ENCODE results near the gene ROBO1. TPM values are rescaled to one million over a fixed set of nuclear protein-coding genes. Genes with fewer than 3 reads are reported as not detected.

Gene ROBO1
- polyA plus RNA-seq, 1 donor: 33.9 TPM

DNA sequence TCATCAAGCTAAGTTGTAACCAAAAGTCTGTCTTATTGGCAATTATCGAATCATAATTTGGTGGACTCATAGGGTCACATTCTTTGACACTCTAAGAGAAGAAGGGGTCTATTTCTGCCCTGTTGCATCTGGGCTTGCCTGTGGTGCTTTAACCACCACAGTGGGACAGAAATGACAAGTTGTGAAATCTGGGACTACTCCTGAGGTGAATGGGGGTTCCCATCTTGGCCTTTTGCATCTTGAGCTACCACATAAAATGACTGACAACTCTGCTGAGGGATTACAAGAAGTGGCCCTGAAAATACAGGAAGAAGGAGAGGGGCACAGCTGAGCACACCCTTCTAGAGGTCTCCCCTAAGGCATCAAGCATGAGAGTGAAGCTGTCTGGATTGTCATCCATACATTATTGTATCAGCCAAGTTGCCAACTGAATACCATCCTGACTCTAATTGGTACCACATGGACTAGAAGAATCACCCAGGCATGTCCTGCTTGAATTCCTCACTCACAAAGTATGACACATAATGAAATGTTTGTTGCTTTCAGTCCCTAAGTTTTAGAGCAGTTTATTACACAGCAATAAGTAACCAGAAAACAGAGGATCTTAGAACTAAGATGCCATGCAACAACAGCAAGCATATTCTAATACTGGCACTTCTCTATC lies 306.5 kb downstream of the ROBO1 start:
- no peak for DNase-seq

GRCh38 chr3:79453600-79453999 lies 314.2 kb downstream of the ROBO1 start:
- DNase-seq: no peak

DNA sequence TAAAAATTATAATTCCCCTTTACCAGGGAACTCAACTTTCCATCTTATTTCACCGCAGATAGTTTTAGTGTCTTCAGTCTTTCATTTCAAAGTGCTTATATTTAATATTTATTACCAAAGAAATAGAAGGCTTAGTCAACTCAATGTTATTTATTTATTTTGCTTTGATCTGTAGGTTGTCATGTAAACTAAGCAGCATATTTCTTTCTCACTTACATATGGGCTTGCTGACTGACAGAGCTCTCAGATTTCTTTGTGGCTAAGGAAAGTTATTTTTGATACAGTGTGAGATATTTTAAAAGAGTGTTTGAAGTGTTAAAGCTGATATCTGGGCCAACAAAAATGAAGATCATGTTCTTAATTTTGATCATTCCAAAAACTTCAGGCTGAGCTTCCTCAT lies 331.4 kb downstream of the ROBO1 start:
- no peak for DNase-seq

GRCh38 chr3:79427081-79427480 lies 340.7 kb downstream of the ROBO1 start:
- DNase-seq: no peak

GRCh38 chr3:79424811-79425210 lies 343.0 kb downstream of the ROBO1 start:
- no peak for DNase-seq

GRCh38 chr3:79423417-79423816 lies 344.4 kb downstream of the ROBO1 start:
- DNase-seq: no peak

DNA sequence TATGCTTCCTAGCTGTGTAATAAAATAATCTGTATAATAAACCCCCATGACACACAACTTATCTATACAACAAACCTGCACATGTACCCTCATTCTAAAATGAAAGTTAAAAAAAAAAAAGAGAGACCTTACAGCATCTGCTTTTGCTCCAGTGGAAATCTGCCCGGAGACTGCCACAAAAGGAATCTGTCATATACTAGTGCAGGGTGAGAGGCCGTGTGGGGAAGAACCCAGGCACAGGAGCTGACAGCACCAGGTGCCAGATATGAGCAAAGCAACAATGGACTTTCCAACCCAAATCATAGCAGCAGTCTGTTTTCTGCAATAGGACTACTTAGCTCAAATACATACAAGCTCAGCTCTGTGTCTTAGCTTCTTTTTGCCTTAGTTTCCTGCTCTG lies 346.5 kb downstream of the ROBO1 start:
- no peak for DNase-seq

DNA sequence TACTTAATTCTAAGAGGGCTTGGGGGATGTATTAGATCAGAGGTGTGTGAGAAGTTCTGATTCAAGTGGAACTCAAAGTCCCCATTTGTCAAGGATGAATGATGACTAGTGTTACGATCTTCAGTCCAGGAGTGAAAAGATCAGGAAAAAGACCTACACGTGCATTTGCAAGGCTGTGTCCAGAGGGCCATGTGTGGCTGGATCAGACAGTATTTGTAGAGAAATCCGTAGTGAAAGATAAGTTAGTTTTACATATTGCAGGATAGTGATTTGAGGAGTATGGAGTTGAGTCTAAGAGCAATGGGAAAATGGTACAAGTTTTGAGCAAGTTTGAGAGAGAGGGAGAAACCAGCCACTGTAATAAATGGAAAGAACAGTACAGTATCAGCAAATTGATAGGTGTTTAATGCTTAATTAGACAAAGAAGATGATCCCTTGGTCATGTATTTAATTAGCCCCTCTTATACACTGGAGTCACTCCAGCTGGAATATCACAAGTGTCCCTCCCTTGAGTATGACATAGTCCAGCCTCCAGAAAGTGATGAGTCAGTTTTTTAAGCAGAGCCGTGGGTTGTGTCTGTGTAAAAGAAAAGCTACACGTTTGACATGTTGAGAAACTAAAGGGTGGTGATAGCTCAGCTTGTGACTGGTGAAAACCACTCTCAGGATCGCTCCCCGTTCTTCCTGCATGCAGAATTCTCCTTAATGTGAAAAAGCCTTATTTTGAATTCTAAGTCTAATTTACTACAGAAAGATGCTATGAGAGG lies 348.8 kb downstream of the ROBO1 start:
- no peak for DNase-seq

GRCh38 chr3:79415356-79415755 lies 352.4 kb downstream of the ROBO1 start:
- DNase-seq: no peak

GRCh38 chr3:79414806-79415205 lies 353.0 kb downstream of the ROBO1 start:
- DNase-seq: peak; percentile 60

DNA sequence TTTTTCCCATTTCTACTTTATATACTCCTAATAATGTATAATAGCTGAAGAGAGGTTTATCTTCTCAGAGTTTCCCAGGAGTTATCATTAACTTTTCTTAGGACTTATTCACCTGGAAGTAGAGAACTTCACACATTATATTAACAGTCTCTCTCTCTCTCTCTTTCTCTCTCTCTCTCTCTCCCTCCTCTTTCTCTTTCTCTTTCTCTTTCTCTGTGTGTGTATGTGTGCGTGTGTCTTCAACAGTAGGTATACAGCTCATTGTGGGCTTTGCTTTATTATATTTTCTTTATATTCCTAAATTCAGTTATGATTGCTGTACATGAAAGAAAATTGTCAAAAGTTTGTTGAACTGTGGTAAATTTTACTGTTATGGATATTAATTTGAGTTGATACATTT lies 353.8 kb downstream of the ROBO1 start:
- DNase-seq: no peak

GRCh38 chr3:79412537-79412936 lies 355.3 kb downstream of the ROBO1 start:
- DNase-seq: no peak

GRCh38 chr3:79410617-79411016 lies 357.2 kb downstream of the ROBO1 start:
- no peak for DNase-seq

- no peak for DNase-seq
These were observed 357.7 kb downstream of the ROBO1 start for GRCh38 chr3:79410136-79410535.

- no peak for DNase-seq
These were observed 361.6 kb downstream of the ROBO1 start for GRCh38 chr3:79406175-79406574.

DNA sequence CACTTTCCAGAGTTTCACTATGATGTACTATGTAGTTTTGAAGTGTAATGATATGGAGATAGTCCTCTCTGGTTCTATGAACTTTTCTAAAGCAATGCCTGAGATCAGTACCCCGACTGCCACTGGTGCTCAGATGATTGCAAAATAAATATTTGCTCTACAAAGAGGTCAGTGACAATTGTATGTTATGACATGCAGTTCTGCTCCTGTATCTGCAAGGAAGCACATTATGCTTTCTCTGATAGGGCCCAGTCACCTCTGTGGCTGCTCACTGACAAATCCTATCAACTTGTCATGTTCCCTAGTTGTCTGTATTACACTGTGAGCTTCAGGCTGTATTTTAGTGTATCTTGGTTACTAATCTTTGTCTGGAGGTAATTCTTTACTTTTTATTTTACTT lies 362.6 kb downstream of the ROBO1 start:
- no peak for DNase-seq

- DNase-seq: no peak
These were observed 371.2 kb downstream of the ROBO1 start for GRCh38 chr3:79396595-79396994.

- DNase-seq: no peak
These were observed 375.3 kb downstream of the ROBO1 start for GRCh38 chr3:79392479-79392878.

- no peak for DNase-seq
These were observed 377.4 kb downstream of the ROBO1 start for GRCh38 chr3:79390352-79390751.

DNA sequence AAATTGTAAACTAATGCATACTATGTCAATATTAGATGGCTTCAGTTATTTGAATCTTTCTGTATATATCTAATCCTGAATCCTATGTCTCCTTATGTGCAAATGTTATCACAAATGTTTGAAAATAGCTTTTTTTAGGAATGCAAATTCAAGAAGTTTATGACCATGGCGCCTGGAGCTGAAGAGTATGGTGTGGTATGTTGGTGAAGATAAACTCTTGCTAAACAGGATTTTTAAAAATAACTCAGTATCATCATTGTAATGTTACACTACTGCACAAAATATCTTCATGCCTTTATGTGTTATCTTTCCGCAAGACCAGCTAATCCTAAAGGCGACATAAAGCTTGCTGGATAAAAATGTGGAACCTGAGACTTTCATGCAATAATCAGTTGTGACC lies 382.6 kb downstream of the ROBO1 start:
- no peak for DNase-seq

DNA sequence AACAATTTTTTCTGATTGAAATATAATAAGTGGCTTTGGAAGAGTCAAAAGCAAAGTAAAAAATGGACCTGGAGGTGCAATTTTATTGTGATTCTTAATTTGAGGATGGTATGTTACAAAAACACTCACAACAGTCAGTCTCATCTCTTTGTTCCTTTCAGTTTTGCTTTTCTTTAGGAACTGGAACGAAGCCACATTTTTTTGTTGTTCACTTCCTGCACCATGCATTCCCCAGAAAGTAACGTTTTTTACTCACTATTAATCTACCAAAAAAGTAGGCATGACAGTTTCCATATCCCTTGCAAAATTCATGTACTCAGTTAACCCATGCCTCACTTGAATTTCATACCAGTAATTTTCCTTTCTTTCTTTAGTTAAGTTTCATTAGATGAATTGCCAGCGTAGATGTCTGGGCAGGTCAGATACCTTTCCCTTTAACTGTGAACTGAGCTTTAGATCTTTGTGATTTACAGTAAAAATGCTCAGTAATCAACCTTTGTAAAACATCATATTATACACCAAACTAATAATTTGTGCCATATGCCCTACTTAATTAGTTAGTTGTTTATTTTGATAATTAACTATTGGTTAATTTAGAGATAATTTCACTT lies 384.3 kb downstream of the ROBO1 start:
- DNase-seq: peak; percentile 15

DNA sequence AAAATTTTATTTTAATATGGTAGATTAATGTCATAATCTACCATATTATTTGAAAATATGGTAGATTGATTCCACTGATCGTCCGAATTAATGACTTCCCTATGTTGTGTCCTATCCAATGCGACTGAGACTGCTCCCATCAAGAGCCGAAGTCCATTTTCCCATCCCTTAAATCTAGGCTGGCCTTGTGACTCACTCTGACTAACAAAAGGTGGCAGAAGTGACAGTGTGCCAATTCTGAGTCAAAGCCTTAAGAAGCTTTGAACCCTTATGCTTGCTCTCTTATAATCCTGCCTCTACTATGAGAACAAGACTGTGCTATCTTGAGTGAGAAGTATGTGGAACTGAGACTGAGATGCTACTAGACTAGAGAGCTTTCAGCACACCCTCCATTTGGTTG lies 387.2 kb downstream of the ROBO1 start:
- DNase-seq: no peak

- no peak for DNase-seq
These were observed 389.7 kb downstream of the ROBO1 start for GRCh38 chr3:79378064-79378463.

GRCh38 chr3:79369306-79369705 lies 398.5 kb downstream of the ROBO1 start:
- DNase-seq: no peak
